Parathyroid adenoma (tissue), 2 donors: ENCODE results near the gene ZNF780A.

Experiments used
- H2AFZ ChIP-seq: fragments of 300-600 bp; sonication (generic); one replicate; pipeline ENCODE4 v1.7.0; 2017; ENCODE audit warnings: antibody characterized with exemption, mild to moderate bottlenecking
- H3K27ac ChIP-seq: fragments of 300-600 bp; sonication (generic); one replicate; pipeline ENCODE4 v1.7.0; 2017
- H3K27me3 ChIP-seq: fragments of 300-600 bp; sonication (generic); one replicate; pipeline ENCODE4 v1.7.0; 2017; ENCODE audit warnings: low read length; ENCODE audit not compliant: control insufficient read depth, insufficient read depth
- H3K36me3 ChIP-seq: fragments of 300-600 bp; sonication (generic); one replicate; pipeline ENCODE4 v1.7.0; 2017; ENCODE audit warnings: low read length; ENCODE audit not compliant: control insufficient read depth, insufficient read depth
- H3K4me1 ChIP-seq: fragments of 300-600 bp; sonication (generic); one replicate; pipeline ENCODE4 v1.7.0; 2017; ENCODE audit warnings: control low read depth
- H3K4me2 ChIP-seq: fragments of 300-600 bp; sonication (generic); one replicate; pipeline ENCODE4 v1.7.0; 2017; ENCODE audit warnings: low read length
- H3K4me3 ChIP-seq: fragments of 300-600 bp; sonication (generic); one replicate; pipeline ENCODE4 v1.7.0; 2017; ENCODE audit warnings: low read depth, low read length
- H3K79me2 ChIP-seq: fragments of 300-600 bp; sonication (generic); one replicate; pipeline ENCODE4 v1.7.0; 2017; ENCODE audit warnings: control low read depth
- H3K9ac ChIP-seq: fragments of 300-600 bp; sonication (generic); one replicate; pipeline ENCODE4 v1.7.0; 2017; ENCODE audit warnings: mild to moderate bottlenecking
- H3K9me3 ChIP-seq: fragments of 300-600 bp; sonication (generic); one replicate; pipeline ENCODE4 v1.7.0; 2017; ENCODE audit warnings: low read length; ENCODE audit not compliant: control insufficient read depth
- TF ChIP-seq, protein P1 (sequence below): fragments of 300-600 bp; sonication (generic); IDR thresholded peaks from one replicate; pipeline ENCODE4 v1.7.0; 2017; ENCODE audit warnings: antibody characterized with exemption, mild to moderate bottlenecking
- donor health status: primary hyperparathyroidism.

Gene ZNF780A

DNA sequence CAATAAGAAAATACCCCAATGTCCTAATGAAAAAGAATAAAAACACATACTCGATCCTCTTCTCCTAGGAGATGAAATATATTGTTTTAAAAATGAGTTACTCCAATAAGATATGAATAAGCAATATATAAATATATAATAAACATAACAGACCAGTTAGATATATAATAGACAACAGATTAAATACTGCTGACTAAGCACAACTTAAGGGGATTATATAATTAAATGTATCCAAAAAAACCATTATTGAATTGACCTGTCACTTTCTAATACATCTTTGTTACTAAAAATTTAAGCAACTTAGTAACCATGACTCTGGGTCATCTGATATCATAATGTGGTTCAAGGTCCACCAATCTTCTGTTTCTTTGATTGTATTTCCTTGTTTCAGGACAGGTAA is 20.7 kb downstream of the ZNF780A start:
- Histone ChIP-seq H3K27ac (no peak overlapping the region), H3K79me2 (no peaks in the 10 kb centered on the region), H3K9ac (no peak overlapping the region), H3K4me3 (no peak overlapping the region), H2AFZ (no peak overlapping the region), H3K36me3 (no peaks in the 10 kb centered on the region), H3K4me2 (no peak overlapping the region), H3K27me3 (no peaks in the 10 kb centered on the region), H3K9me3 (no peaks in the 10 kb centered on the region), H3K4me1 (no peaks in the 10 kb centered on the region)
- TF ChIP-seq, protein P1, sequence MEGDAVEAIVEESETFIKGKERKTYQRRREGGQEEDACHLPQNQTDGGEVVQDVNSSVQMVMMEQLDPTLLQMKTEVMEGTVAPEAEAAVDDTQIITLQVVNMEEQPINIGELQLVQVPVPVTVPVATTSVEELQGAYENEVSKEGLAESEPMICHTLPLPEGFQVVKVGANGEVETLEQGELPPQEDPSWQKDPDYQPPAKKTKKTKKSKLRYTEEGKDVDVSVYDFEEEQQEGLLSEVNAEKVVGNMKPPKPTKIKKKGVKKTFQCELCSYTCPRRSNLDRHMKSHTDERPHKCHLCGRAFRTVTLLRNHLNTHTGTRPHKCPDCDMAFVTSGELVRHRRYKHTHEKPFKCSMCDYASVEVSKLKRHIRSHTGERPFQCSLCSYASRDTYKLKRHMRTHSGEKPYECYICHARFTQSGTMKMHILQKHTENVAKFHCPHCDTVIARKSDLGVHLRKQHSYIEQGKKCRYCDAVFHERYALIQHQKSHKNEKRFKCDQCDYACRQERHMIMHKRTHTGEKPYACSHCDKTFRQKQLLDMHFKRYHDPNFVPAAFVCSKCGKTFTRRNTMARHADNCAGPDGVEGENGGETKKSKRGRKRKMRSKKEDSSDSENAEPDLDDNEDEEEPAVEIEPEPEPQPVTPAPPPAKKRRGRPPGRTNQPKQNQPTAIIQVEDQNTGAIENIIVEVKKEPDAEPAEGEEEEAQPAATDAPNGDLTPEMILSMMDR: no peak

DNA sequence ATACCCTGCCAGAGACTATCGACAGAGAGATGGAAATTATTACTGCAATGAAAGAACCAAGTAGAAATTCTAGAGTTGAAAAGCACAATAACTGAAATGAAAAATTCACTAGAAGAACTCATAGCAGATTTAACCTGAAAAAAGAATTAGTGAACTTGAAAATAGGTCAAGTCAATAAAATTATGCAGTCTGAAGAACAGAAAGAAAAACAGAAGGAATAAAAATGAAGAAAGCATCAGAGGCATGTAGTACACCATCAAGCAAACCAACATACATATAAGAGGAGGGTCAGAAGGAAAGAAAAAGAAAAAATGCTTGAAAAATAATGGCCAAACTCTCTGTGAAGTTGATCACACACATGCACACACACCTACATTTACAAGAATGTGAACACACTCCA is 31.1 kb downstream of the ZNF780A start:
- Histone ChIP-seq H3K36me3 (no peaks in the 10 kb centered on the region), H3K27ac (no peak overlapping the region), H3K9ac (no peak overlapping the region), H3K27me3 (no peaks in the 10 kb centered on the region), H3K4me3 (no peak overlapping the region), H3K4me1 (no peaks in the 10 kb centered on the region), H3K4me2 (no peak overlapping the region), H3K9me3 (no peaks in the 10 kb centered on the region), H3K79me2 (no peaks in the 10 kb centered on the region), H2AFZ (no peak overlapping the region)
- TF ChIP-seq, protein P1: no peak

DNA sequence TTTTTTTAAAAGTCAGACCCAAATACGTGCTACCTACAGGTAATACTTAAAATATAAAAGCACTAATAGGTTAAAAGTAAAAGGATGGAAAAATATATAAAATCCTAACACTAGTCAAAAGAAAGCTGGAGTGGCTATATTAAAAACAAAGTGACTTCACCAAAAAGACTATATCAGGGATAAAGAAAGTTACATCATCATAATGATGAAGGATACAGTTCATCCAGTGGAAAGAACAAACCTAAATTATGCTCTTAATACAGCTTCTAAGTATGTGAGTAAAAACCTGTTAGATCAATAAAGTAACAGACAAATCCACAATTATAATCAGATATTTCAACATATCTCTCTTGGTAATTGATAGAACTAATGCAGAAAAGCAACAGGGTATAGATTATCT is 33.6 kb downstream of the ZNF780A start:
- no peaks in the 10 kb centered on the region for H3K9me3 ChIP-seq

DNA sequence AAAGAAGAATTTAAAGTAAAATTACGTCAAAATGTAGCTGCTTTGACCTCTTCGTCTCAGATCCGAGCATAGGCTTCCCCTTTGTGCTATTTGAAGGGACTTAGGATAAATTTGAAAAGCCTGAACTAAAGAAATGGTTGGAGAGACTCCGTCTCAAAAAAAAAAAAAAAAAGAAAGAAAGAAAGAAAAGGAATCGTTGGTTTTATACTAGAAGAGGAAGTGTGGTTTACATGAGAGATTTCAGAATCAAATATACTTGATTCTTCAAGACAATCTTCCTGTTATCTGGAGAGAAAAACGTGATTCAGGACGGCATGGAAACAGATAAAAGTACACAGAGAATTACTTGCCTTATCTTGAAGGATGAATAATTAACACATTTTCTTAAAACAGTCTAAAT is 34.2 kb downstream of the ZNF780A start:
- Histone ChIP-seq H3K9me3 (no peaks in the 10 kb centered on the region), H3K4me3 (peak overlapping the region; percentile 89), H3K4me2 (peak overlapping the region; percentile 83), H3K27me3 (no peaks in the 10 kb centered on the region), H3K36me3 (no peaks in the 10 kb centered on the region), H3K4me1 (no peaks in the 10 kb centered on the region), H3K27ac (no peak overlapping the region), H2AFZ (peak overlapping the region; percentile 80), H3K79me2 (no peaks in the 10 kb centered on the region), H3K9ac (no peak overlapping the region)
- TF ChIP-seq, protein P1: no peak

More for the DNA sequence above, 33.6 kb downstream of the ZNF780A start:
- H3K36me3 ChIP-seq: no peaks in the 10 kb centered on the region
- H3K27me3 ChIP-seq: no peaks in the 10 kb centered on the region
- H3K4me2 ChIP-seq: no peak overlapping the region
- no peak overlapping the region for H3K27ac ChIP-seq
- peak overlapping the region; percentile 89 for H3K4me3 ChIP-seq
- no peak overlapping the region for H3K9ac ChIP-seq
- TF ChIP-seq, protein P1: no peak
- no peak overlapping the region for H2AFZ ChIP-seq
- H3K4me1 ChIP-seq: no peaks in the 10 kb centered on the region
- no peaks in the 10 kb centered on the region for H3K79me2 ChIP-seq

DNA sequence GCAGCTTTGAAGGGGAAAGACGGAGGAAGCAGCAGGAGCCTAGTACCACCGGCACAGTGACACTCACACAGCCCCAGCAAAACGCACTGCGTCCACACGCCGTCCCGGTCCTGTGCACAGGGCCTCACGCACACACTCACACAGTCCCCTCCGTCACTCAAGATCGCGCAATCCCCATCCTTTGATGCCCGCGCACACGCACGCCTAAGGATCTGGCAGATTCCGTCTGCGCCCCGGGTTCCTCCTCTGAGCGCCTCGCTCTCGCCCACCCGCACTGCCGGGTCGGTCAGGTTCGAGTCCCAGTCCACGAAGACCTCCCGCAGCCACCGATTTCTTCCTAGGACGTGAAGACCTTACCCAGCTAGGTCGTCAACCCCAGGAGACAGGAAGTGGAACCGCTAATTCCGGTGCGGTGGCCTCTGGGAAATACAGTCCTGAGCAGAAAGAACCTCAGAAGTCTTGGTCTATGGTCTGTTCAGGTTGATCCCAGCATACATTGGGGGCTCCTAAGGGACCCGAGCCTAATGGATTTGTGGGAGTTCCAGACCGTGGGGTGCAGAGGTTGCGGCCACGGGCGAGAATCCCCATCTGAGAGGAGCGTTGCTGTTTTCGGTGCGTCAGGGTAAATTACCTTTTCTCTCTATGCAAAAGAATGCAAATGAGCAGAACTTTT is 34.8 kb downstream of the ZNF780A start, which contains the start of gene ZNF780B:
TSS of gene ZNF780B (minus strand) at position 400 of the 673 bp plus-strand sequence. CDS start 5,899 bp downstream, outside the sequence.
- Histone ChIP-seq H3K4me2 (peak within 1 kb of the TSS; percentile 83), H3K9ac (peak within 1 kb of the TSS; percentile 10), H3K27ac (peak within 1 kb of the TSS; percentile 48)

More for the DNA sequence above, 34.8 kb downstream of the ZNF780A start, which contains the start of gene ZNF780B:
- Histone ChIP-seq H3K9me3 (no peaks in the 10 kb centered on the region), H3K36me3 (no peaks in the 10 kb centered on the region), H2AFZ (peak within 1 kb of the TSS; percentile 80), H3K79me2 (no peaks in the 10 kb centered on the region), H3K4me3 (peak within 1 kb of the TSS; percentile 89), H3K27me3 (no peaks in the 10 kb centered on the region), H3K4me1 (no peaks in the 10 kb centered on the region)
- TF ChIP-seq, protein P1: no peak
